HG02678 (cell line): Measurements from ENCODE around the gene TECTA.

Experiments
- ATAC-seq: cut with Tn5 transposase; IDR thresholded peaks from one replicate; pipeline ENCODE4 v1.9.1; 2021; ENCODE audit warnings: mild to moderate bottlenecking, moderate library complexity; ENCODE audit not compliant: unreplicated experiment

The TECTA gene

GRCh38 chr11:121129362-121130340, 28.6 kb downstream of the TECTA start:
- no peak for ATAC-seq

GRCh38 chr11:121131656-121132055, 30.6 kb downstream of the TECTA start:
- no peak for ATAC-seq

GRCh38 chr11:121132211-121132976, 31.4 kb downstream of the TECTA start:
- ATAC-seq, result no peak

- no peak for ATAC-seq
These were observed 33.8 kb downstream of the TECTA start for GRCh38 chr11:121134741-121135312.

GRCh38 chr11:121137005-121137404, 36.0 kb downstream of the TECTA start:
- ATAC-seq, result no peak

- no peak for ATAC-seq
These were observed 37.2 kb downstream of the TECTA start for GRCh38 chr11:121138259-121138658.

- no peak for ATAC-seq
These were observed 39.3 kb downstream of the TECTA start for GRCh38 chr11:121140369-121140768.

- no peak for ATAC-seq
These were observed 40.0 kb downstream of the TECTA start for GRCh38 chr11:121141066-121141465.

- no peak for ATAC-seq
These were observed 42.9 kb downstream of the TECTA start for GRCh38 chr11:121143921-121144320.

GRCh38 chr11:121144723-121145122, 43.7 kb downstream of the TECTA start:
- no peak for ATAC-seq

- ATAC-seq, result no peak
These were observed 44.8 kb downstream of the TECTA start for GRCh38 chr11:121145826-121146225.

GRCh38 chr11:121149116-121149515, 48.1 kb downstream of the TECTA start:
- no peak for ATAC-seq

GRCh38 chr11:121151207-121151688, 50.2 kb downstream of the TECTA start:
- ATAC-seq, result no peak

GRCh38 chr11:121152764-121153163, 51.7 kb downstream of the TECTA start:
- ATAC-seq, result no peak

- no peak for ATAC-seq
These were observed 52.4 kb downstream of the TECTA start for GRCh38 chr11:121153472-121153871.

GRCh38 chr11:121154486-121155314, 53.7 kb downstream of the TECTA start:
- no peak for ATAC-seq

- ATAC-seq, result no peak
These were observed 56.7 kb downstream of the TECTA start for GRCh38 chr11:121157756-121158155.

- ATAC-seq, result no peak
These were observed 58.7 kb downstream of the TECTA start for GRCh38 chr11:121159741-121160140.

GRCh38 chr11:121161349-121161917, 60.4 kb downstream of the TECTA start:
- ATAC-seq, result no peak

GRCh38 chr11:121163658-121164308, 62.7 kb downstream of the TECTA start:
- no peak for ATAC-seq
